Superior temporal gyrus (tissue), 1 donor: ENCODE results near the gene TMCC1.
"Not testable (repeated sequence)": the region's sequence is repeated elsewhere in the genome, so short reads cannot be mapped to it uniquely, and the experiment has no call there.

Experiments used
- DNase-seq: peaks from one replicate; pipeline ENCODE4 v3.0.0-alpha.2; 2016; ENCODE audit errors: extremely low spot score

Gene TMCC1

GRCh38 chr3:129686941-129687340 lies 206.6 kb downstream of the TMCC1 start:
- peak; percentile 84 for DNase-seq

DNA sequence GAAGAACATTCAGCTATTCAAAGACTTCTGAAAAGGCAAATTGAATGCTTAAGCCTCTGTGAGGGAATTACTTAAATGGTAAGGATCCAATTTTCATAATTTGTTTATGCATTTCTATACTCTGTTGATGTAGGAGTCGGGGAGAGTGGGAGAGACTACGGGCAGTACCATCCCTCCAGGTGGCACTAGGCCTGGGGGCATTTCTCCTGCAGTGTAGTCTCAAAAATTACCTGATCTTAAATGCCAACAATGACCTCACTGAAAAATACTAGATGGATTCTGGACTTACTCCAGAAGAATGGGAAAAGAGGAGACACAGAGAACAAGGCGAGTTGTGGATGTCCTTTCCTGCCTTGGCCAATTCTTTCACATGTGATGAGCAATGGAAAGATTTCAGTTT lies 209.2 kb downstream of the TMCC1 start:
- no peak for DNase-seq

GRCh38 chr3:129683201-129683600 lies 210.3 kb downstream of the TMCC1 start:
- DNase-seq = no peak

GRCh38 chr3:129676985-129677384 lies 216.5 kb downstream of the TMCC1 start:
- DNase-seq = no peak

DNA sequence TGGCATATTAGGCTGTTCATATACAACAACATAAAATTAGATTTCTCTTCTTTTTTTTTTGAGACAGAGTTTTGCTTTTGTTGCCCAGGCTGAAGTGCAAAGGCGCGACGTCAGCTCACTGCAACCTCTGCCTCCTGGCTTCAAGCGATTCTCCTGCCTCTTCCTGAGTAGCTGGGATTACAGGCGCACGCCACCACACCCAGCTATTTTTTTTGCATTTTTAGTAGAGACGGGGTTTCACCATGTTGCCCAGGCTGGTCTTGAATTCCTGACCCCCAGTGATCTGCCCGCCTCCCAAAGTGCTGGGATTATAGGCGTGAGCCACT lies 218.8 kb downstream of the TMCC1 start:
- DNase-seq = not testable (repeated sequence)

DNA sequence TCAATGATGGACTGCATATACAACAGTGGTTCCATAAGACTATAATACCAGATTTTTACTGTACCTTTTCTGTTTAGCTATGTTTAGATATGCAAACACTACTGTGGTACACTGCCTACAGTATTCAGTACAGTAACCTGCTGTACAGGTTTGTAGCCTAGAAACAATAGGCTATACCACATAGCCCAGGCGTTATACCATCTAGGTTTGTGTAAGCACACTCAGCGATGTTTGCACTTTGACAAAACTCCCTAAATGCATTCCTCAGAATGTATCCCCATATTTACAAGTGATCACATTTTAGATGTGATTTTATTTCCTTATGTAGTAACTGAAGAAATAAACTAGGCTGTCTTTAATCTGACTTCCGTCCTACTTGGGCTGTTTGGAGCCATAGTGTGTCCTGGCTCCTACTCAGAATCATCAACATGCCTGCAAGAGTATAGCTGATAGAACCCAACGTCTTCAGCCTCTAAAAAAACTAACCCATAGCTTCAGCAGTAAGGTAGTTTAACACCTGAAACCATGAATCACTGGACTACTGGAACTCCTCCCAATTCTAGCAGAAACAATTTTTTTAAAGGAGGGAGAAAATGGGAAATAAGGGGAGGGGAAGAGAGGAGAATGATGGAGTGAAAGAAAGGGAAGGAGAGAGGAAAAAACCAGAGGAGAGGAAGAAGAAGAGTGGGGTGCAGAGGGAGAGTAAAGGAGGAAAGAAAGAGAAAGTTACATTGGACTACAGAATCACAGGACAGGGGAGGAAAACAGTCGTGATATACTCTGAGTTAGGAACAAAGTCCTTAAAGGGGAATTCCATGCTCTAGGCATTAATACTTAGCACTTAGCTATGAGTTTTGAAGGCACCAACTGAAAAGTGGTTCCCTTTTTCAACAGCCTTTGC lies 219.4 kb downstream of the TMCC1 start:
- DNase-seq = no peak

DNA sequence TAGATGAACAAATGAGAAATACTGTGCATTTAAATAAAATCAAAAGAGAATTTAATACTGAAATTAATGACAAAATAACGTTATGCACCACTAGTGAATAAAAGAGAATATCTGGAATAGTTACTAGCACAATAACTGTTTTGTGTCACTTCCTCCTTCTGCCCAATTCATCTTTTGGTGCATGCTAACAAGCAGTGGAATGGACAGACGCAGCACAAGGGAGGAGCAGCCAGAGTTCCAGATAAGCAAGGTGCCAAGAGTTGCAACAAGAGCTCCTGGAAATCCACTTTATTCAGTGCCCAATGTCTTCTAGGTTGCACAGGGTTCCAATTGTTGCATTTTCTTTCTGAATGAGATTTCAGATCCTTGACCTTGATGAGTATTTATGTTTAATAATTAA lies 220.5 kb downstream of the TMCC1 start:
- no peak for DNase-seq

DNA sequence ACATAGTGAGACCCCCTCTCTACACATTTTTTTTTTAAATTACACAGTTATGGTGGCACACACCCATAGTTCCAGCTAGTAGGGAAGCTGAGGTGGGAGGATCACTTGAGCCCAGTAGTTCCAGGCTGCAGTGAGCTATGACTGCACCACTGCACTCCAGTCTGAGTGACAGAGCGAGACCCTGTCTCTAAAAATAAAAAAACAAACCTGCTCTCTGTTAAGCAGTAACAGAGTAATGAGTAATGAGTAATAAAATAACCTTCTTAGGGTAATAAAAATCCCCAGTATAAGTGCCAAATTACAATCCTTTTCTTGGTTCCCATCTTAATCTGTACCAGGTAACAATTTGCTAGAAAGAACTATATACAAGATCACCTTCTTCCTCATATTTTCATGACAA lies 221.1 kb downstream of the TMCC1 start:
- no peak for DNase-seq

GRCh38 chr3:129665024-129665768 lies 228.3 kb downstream of the TMCC1 start:
- DNase-seq = no peak

DNA sequence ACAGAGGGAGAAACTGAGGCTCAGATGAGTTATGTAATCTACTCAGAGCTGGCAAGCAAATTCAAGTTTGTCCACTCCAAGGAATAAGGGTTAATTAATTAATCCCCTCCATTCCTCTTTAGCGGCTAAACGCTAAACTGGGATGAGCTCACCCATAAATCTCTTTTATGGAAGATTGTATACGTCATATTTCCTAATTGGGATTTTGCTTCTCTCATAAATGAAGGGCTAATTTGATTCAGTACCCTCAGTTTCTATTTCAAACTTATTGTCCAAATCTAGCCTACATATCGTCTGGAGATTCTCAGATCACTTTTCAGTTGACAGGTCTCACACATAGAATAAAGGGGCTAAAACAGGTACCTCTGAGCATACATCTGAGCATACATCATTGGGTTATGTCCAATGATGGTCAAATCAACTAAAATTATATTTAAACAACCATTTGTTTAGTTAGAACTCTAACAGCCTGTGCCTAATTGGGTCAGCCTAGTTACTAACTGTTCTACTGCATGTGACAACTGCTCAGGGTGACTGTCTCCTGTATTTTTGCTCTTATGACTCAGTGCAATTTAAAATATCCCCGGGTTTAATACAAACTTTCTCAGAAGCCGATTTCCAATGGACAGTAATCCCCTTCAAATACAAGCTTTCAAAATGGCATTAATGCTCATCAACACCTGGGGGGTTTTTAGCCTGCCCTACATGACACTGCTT lies 229.4 kb downstream of the TMCC1 start:
- DNase-seq = no peak

- no peak for DNase-seq
Measured at GRCh38 chr3:129663045-129663446, 230.5 kb downstream of the TMCC1 start.

DNA sequence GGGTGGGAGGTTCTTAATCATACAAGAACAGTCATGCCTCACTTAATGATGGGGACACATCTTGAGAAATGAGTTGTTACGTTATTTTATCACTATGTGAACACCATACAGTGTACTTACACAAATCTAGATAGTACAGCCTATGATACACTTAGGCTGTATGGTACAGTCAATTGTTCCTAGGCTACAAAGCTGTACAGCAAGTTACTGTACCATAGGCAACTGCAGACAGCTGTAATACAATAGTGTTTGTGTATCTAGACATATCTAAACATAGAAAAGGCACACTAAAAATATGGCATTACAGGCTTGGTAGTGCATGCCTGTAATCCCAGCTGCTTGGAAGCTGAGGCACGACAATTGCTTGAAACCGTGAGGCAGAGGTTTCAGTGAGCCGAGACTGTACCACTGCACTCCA lies 231.3 kb downstream of the TMCC1 start:
- no peak for DNase-seq

- DNase-seq = no peak
Measured at GRCh38 chr3:129661766-129662165, 231.7 kb downstream of the TMCC1 start.

DNA sequence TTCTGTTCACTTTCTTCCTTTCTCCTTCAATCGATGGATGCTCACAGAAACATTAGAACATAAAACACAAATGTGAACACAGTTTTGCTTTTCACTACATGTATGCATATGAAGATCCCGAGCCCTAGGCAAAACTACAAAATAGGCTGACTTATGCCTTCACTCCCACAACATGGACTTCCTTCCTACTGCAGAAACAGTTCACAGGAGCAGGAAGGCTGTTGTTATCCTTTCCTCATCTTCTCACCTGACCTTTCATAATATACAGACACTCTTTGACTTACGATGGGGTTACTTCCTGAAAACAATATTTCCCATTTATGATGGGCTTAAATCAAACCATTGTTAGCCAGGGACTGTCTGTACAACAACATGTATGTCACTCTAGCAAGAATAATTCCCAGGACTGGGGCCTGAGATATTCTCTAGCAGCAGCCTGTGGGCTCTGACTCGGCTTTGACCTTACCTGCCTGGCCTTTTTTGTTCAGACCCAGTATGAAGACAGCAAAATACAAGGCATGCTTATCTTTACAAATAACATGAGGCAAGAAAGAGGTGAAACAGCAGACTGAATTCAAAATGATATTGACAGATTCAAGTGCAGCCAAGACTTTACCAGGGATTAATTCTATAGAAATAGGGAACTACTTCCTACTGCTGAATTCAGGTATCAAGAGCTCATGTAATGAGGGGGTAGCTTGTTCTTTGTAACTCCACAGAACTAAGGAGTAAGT lies 235.2 kb downstream of the TMCC1 start:
- no peak for DNase-seq

GRCh38 chr3:129657261-129658046 lies 236.1 kb downstream of the TMCC1 start:
- DNase-seq = no peak

- DNase-seq = no peak
Measured at GRCh38 chr3:129656659-129657247, 236.8 kb downstream of the TMCC1 start.

- no peak for DNase-seq
Measured at GRCh38 chr3:129655291-129655700, 238.2 kb downstream of the TMCC1 start.

GRCh38 chr3:129654131-129654530 lies 239.4 kb downstream of the TMCC1 start:
- no peak for DNase-seq

DNA sequence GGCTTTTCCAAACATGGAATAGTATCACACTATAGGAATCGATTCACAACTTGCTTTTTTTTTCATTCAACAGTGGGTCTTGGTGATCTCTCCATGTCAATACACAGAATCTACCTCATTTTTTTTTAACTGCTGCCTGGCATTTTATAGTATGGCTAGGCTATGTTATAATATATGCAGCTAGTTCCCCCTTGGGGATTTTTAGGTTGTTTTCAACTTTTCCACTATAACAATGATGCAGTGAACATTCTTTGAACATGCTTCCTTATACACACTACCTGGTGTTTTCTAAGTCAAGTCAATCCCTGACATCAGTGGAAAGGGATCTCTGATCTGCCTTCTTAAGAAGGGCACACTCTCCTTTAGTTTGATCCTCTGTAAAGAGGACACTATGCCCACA lies 240.5 kb downstream of the TMCC1 start:
- DNase-seq = no peak

DNA sequence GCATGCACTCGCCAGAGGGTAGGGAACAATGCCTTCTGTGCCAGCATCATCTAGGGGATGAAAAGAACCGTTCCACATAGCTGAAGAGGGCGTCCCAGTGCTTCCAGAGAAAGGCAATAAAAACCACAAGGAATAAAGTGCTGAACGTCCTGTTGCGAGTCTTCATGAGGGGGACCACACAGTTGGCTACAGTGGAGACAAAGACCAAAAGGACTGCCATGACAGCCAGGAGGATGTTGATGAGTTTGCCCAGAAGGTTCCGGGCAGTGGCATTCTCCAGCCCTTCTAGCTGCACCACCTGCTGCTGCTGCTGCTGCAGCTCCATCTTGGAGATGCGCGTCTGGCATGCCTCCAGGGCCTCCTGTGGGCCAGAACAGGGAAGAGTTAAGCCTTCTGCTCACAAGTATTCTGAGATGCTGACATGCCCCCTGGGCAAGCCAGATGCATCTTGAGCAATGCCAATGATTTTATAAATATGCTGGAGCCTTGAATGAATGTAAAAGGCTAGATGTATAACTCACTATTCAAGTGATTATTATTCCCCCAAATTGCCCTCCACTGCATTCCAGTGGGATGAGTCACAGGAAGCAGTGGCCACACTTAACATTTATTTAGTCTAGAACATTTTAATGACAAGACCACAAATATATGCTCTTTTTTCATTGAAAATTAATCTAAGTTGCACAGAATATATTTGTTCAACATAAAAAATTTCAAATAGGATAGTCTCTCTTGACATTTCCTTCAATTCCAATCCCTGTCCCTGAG lies 241.9 kb downstream of the TMCC1 start:
- DNase-seq = peak; percentile 79
